HG03064 (cell line): ENCODE measurements around the gene PNKD.
"Not testable (repeated sequence)": the region's sequence is repeated elsewhere in the genome, so short reads cannot be mapped to it uniquely, and the experiment has no call there.

Experiments used
- ATAC-seq: cut with Tn5 transposase; IDR thresholded peaks from one replicate; pipeline ENCODE4 v1.9.1; 2021; ENCODE audit warnings: low read depth; ENCODE audit not compliant: unreplicated experiment

Gene PNKD

GRCh38 chr2:218272531-218273212 is 2.4 kb downstream of the PNKD start:
- no peak for ATAC-seq

GRCh38 chr2:218273214-218273907 is 3.0 kb downstream of the PNKD start:
- not testable (repeated sequence) for ATAC-seq

- ATAC-seq: no peak
These were observed 3.6 kb downstream of the PNKD start for GRCh38 chr2:218273908-218274249.

- ATAC-seq: no peak
These were observed 4.3 kb downstream of the PNKD start for GRCh38 chr2:218274586-218274985.

- ATAC-seq: no peak
These were observed 5.2 kb downstream of the PNKD start for GRCh38 chr2:218275371-218276072.

- no peak for ATAC-seq
These were observed 6.9 kb downstream of the PNKD start for GRCh38 chr2:218276986-218277755.

GRCh38 chr2:218277921-218278320 is 7.6 kb downstream of the PNKD start:
- no peak for ATAC-seq

DNA sequence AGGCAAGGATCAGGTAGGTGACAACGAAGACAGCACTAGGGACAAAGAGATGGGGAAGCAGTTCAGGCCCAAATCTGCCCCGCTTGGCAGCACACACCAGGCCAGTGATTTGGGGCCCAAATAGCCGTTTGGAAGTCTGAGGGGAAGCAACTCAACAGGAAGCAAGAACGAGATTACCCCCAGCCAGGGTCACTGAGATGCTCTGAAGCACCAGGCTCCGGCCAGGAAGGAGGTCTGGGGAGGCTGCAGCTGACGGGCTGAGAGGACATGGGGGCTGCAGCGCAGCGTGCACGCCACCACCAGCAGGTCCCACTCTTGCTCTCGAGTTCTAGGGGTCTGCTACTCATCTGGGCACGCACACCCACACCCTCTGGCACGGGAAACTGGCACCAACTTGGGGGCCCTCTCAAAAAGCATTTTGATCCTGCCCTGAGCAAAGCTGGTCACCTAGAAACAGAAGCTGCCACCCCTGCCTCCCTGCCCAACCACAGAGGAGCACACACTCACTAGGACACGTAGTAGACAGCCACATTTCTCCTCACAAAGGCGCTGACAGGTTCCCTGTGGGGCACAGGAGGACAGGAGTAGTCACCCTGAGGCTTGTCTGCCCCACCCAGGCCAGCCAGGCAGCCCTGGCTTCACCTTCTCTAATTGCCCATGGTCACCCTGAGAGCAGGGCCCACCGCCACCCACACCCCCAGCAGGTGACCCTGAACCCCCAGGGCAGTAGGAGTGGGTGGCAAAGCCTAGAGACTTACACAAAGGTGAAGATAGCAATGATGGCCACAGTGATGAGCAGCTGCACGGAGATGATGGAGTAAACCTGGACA is 8.4 kb downstream of the PNKD start:
- ATAC-seq: no peak

DNA sequence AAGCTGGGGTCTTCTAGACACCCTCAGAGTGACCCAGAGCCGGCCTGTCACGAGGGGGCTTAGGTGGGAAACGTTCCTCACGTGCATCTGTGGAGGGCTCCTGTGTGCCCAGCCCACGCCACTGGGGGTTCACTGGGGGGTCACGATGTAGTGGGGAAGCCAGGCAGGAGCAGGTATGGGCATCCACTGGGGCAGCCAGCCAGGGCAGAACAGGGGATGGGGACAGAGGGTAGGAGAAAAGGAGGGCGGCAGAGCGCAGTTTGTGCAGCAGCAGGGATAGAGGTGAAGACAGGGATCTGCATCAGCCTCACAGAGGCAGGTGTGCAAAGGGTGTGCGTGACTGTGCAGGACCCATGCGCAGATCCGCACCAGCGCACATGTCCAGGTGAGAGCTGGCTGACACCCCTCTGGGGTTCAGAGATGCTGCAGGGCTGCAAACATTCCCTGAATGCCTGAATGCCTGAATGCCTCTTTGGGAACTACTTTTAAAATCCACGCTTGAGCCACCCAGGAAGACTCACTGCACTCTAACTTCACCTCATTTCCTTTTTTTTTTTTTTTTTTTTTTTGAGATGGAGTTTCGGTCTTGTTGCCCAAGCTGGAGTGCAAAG is 10.0 kb downstream of the PNKD start:
- ATAC-seq: no peak

GRCh38 chr2:218281449-218281848 is 11.1 kb downstream of the PNKD start:
- no peak for ATAC-seq

DNA sequence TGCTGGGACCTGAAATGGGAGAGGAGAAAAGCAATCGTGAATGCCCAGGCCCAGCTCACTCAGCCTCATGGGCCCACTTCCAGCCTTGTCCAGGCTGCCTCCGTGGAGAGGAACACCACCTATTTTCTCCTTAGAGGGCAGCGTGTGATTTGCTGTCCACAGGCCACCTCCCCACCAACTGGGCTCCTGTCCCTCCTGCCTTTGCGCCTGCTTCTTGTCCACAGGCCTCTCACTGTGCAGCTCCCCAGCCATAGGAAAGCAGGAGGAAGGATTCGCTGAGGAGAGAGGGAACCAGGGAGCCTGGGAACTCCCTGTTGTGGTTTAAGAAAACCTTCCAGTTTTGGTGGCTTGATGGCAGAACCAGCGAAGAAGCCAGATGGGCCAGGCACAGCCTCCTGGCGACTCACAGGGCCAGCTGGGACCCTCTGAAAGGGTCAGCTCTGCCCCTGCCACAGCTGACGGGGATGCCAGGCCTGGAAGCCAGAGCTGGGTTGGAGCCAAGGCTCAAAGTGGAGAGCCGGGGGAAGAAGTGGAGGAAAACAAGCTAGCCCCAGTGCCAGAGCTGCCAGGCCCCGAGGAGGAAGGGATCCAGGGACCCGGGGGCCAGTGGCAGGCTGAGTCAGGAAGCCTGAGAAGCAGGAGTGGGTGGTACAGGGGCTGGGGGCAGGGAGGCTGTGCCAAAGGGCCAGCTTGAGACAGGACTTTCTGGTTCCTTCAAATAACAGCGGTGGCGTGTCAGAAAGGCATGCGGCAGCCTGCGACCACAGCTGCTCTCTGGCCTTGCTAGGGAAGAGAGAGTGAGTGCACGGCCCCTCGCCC is 12.1 kb downstream of the PNKD start:
- ATAC-seq: no peak

DNA sequence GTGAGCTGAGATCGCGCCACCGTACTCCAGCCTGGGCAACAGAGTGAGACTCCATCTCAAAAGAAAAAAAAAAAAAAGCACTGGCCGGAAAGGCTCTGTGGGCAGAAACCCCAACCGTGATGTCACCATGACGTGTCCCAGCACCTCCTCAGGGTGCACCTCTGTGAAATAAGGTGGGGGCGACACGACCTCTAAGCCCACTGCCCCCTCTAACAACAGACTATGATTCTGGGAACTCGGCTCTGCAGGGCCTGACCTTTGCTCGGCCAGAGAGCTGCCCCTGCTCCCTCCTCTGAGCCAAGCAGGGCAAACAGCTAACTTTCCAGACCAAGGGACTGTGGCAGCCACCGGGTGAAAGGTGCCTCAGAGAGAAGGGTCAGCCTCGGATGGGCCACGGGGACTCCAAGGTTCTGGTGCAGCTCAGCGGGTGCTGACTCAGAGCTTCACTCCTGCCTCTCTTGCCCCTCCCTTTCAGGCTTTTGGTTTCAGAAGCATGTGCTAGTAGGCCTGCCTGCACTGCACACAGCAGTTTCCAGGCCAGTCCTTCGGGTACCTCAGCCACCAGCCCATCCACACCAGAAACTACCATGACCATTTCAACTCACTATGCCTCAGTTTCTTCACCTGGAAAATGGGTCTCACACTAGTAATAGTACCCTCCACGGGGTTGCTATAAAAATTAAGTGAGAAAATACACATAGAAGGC is 13.9 kb downstream of the PNKD start:
- no peak for ATAC-seq

- no peak for ATAC-seq
These were observed 15.3 kb downstream of the PNKD start for GRCh38 chr2:218285604-218286003.

GRCh38 chr2:218286570-218287459 is 16.5 kb downstream of the PNKD start:
- peak; percentile 61 for ATAC-seq

- ATAC-seq: no peak
These were observed 19.5 kb downstream of the PNKD start for GRCh38 chr2:218289639-218290315.

DNA sequence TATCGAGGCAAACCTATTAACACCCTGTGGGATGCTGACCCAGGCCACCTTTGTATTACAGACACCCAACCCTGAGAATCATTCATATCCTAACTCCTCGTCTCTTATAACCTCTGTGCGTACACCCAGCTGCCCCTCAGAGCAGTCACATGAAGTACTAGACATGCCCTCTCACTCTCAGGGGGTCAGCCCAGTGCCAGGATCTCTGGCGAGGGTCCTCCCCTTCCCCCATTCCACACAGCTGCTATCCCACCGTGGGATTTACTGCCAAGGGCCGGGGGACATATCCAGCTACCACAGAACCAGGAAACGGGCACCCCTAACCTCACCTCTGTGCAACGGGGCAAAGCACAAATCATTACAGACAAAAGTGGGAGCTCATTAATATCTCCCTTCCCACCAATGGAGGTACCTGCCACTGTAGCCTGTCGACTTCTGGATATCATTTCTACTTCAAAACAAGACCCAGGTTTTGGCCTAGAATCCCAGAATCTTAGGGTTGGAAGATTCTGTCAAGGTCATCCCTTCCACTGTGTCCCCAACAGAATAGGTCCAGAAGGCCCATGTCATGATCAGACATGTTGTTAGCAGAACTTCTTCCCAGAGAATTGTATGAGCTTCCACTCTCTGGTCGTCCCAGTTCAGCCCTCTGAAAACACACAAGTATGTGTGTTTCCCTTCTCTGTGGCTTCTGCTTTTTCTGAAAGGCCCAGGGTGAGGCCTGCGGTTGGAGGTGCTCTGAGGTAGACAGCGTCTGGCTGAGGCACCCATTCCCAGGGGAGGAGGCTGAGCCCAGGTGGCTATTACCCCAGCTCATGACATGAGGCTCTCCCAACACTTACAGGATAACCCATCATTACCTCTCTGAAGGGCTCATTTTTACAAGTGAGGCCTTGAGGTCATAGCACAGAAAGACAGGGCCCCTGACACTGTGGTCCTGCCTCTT is 20.3 kb downstream of the PNKD start:
- ATAC-seq: peak; percentile 48
